IMR-90 (cell line): ENCODE measurements around the gene DZANK1. TPM values are rescaled to one million over a fixed set of nuclear protein-coding genes. Genes with fewer than 3 reads are reported as not detected.

Source experiments
- ATAC-seq: fragments of 200-7000 bp; cut with Tn5 transposase; 2 replicates; pipeline ENCODE4 v1.9.1; 2020; ENCODE audit warnings: low read depth, mild to moderate bottlenecking, moderate library complexity
- BruUV-seq: library from RNA; stranded (reverse); fragments of 400-500 nt; replicated peaks from 2 replicates; lab custom pipeline; 2021; lab: Mats Ljungman, UMichigan
- CTCF ChIA-PET: fragments of 300-600 bp; formaldehyde crosslinking; extraction: SDS; loops from one replicate; lab custom pipeline; 2021; ENCODE audit warnings: antibody characterized with exemption; lab: Yijun Ruan, JAX
- POLR2A ChIA-PET: fragments of 300-600 bp; sonication (Branson Sonifier 250); formaldehyde crosslinking; loops from one replicate; lab custom pipeline; 2022; ENCODE audit warnings: antibody characterized with exemption; ENCODE audit not compliant: unreplicated experiment; lab: Charles Lee
- DNase-seq: peaks from one replicate; pipeline ENCODE4 v3.0.0; 2013
- H2AFZ ChIP-seq: replicated peaks from 2 replicates; pipeline ENCODE3; 2013; ENCODE audit warnings: low read length, mild to moderate bottlenecking; ENCODE audit not compliant: poor library complexity
- H2AK5ac ChIP-seq: 2 replicates; pipeline ENCODE4 v1.6.1; 2013; ENCODE audit warnings: low read depth, low read length, inconsistent platforms
- H2AK9ac ChIP-seq: replicated peaks from 2 replicates; pipeline ENCODE3; 2013; ENCODE audit warnings: mild to moderate bottlenecking, low read depth, low read length, moderate library complexity; ENCODE audit not compliant: poor library complexity
- H2BK120ac ChIP-seq: 2 replicates; pipeline ENCODE4 v1.6.1; 2013; ENCODE audit warnings: low read depth, low read length, inconsistent platforms
- H2BK15ac ChIP-seq: 3 replicates; pipeline ENCODE4 v1.6.1; 2013; ENCODE audit warnings: low read depth, low read length, inconsistent platforms
- H2BK20ac ChIP-seq: 2 replicates; pipeline ENCODE4 v1.6.1; 2013; ENCODE audit warnings: low read depth, mild to moderate bottlenecking, inconsistent platforms, low read length, moderate library complexity
- H2BK5ac ChIP-seq: 2 replicates; pipeline ENCODE4 v1.6.1; 2013; ENCODE audit warnings: mild to moderate bottlenecking, low read depth, low read length, inconsistent platforms; ENCODE audit not compliant: poor library complexity, severe bottlenecking
- H3K14ac ChIP-seq: replicated peaks from 2 replicates; pipeline ENCODE4 v1.6.1; 2013; ENCODE audit warnings: low read depth, low read length, inconsistent platforms
- H3K18ac ChIP-seq: 2 replicates; pipeline ENCODE4 v1.6.1; 2013; ENCODE audit warnings: low read depth, low read length, control low read depth
- H3K23ac ChIP-seq: 2 replicates; pipeline ENCODE4 v1.6.1; 2013; ENCODE audit warnings: low read depth, low read length, inconsistent platforms
- H3K27ac ChIP-seq: 2 replicates; pipeline ENCODE4 v1.5.1; 2013; ENCODE audit warnings: mild to moderate bottlenecking, control low read depth, low read length; ENCODE audit not compliant: insufficient read depth
- H3K27me3 ChIP-seq: 2 replicates; pipeline ENCODE4 v1.6.1; 2013; ENCODE audit warnings: low read length; ENCODE audit not compliant: control insufficient read depth, insufficient read depth
- H3K36me3 ChIP-seq: 2 replicates; pipeline ENCODE4 v1.6.1; 2013; ENCODE audit warnings: low read length, mixed read lengths; ENCODE audit not compliant: control insufficient read depth, insufficient read depth
- H3K4ac ChIP-seq: 2 replicates; pipeline ENCODE4 v1.6.1; 2013; ENCODE audit warnings: low read depth, low read length, inconsistent platforms
- H3K4me1 ChIP-seq: 2 replicates; pipeline ENCODE4 v1.6.1; 2013; ENCODE audit warnings: low read length, mixed read lengths; ENCODE audit not compliant: control insufficient read depth, insufficient read depth
- H3K4me2 ChIP-seq: 2 replicates; pipeline ENCODE4 v1.6.1; 2013; ENCODE audit warnings: low read depth, mild to moderate bottlenecking, control low read depth, low read length, moderate library complexity
- H3K4me3 ChIP-seq: 2 replicates; pipeline ENCODE4 v1.5.1; 2013; ENCODE audit warnings: low read depth, mild to moderate bottlenecking, control low read depth, low read length, moderate library complexity; ENCODE audit not compliant: insufficient read depth
- H3K56ac ChIP-seq: 2 replicates; pipeline ENCODE4 v1.6.1; 2013; ENCODE audit warnings: low read length, inconsistent platforms; ENCODE audit not compliant: insufficient read depth; ENCODE audit errors: extremely low read depth
- H3K79me1 ChIP-seq, 2 experiments: 2 replicates each; pipeline ENCODE4 v1.6.1; 2013; ENCODE audit warnings: low read length in 2 of 2, inconsistent platforms in 1 of 2, low read depth in 1 of 2
- H3K9ac ChIP-seq: 2 replicates; pipeline ENCODE4 v1.6.1; 2013; ENCODE audit warnings: low read depth, low read length, control low read depth
- H3K9me1 ChIP-seq: 2 replicates; pipeline ENCODE4 v1.6.1; 2013; ENCODE audit warnings: low read length, inconsistent platforms; ENCODE audit not compliant: insufficient read depth
- H3K9me3 ChIP-seq: 2 replicates; pipeline ENCODE4 v1.6.1; 2013; ENCODE audit warnings: low read length; ENCODE audit not compliant: control insufficient read depth, insufficient read depth
- H4K20me1 ChIP-seq: 2 replicates; pipeline ENCODE4 v1.6.1; 2013; ENCODE audit warnings: low read length, inconsistent platforms; ENCODE audit not compliant: insufficient read depth
- H4K5ac ChIP-seq: 2 replicates; pipeline ENCODE4 v1.6.1; 2013; ENCODE audit warnings: mild to moderate bottlenecking, low read depth, low read length, control low read depth
- H4K8ac ChIP-seq, 2 experiments: 2 replicates each; pipeline ENCODE4 v1.6.1; 2013; ENCODE audit warnings: low read depth in 2 of 2, low read length in 2 of 2, control low read depth in 1 of 2, inconsistent platforms in 1 of 2
- H4K91ac ChIP-seq: 2 replicates; pipeline ENCODE4 v1.6.1; 2013; ENCODE audit warnings: low read depth, low read length, inconsistent platforms; ENCODE audit not compliant: insufficient read depth
- BHLHE40 ChIP-seq: fragments of 150-350 bp; IDR thresholded peaks from 2 replicates; pipeline ENCODE4 v1.6.1; 2016; ENCODE audit warnings: mild to moderate bottlenecking, low read depth, low read length
- CEBPB ChIP-seq: IDR thresholded peaks from 2 replicates; pipeline ENCODE4 v1.6.1; 2012; ENCODE audit warnings: low read depth, low read length, improper control_type of control experiment
- CHD1 ChIP-seq: IDR thresholded peaks from 2 replicates; pipeline ENCODE4 v1.6.1; 2012; ENCODE audit warnings: low read depth, low read length, improper control_type of control experiment
- FOS ChIP-seq: fragments of 150-350 bp; IDR thresholded peaks from 2 replicates; pipeline ENCODE4 v1.6.1; 2016; ENCODE audit warnings: low read depth, low read length
- MAZ ChIP-seq: IDR thresholded peaks from 2 replicates; pipeline ENCODE4 v1.6.1; 2012; ENCODE audit warnings: low read depth, mild to moderate bottlenecking, low read length, improper control_type of control experiment, moderate library complexity, borderline replicate concordance
- MXI1 ChIP-seq: IDR thresholded peaks from 2 replicates; pipeline ENCODE4 v1.6.1; 2012; ENCODE audit warnings: low read depth, mild to moderate bottlenecking, low read length, moderate library complexity, borderline replicate concordance
- NFE2L2 ChIP-seq: fragments of 150-350 bp; IDR thresholded peaks from 2 replicates; pipeline ENCODE4 v1.6.1; 2016; ENCODE audit warnings: low read depth, mild to moderate bottlenecking, low read length
- POLR2A ChIP-seq: IDR thresholded peaks from 2 replicates; pipeline ENCODE4 v1.6.1; 2012; ENCODE audit warnings: mild to moderate bottlenecking, low read depth, low read length
- RAD21 ChIP-seq: IDR thresholded peaks from 2 replicates; pipeline ENCODE4 v1.6.1; 2012; ENCODE audit warnings: low read length, improper control_type of control experiment
- RCOR1 ChIP-seq: IDR thresholded peaks from 2 replicates; pipeline ENCODE4 v1.6.1; 2012; ENCODE audit warnings: mild to moderate bottlenecking, low read length, improper control_type of control experiment; ENCODE audit not compliant: insufficient replicate concordance
- RFX5 ChIP-seq: IDR thresholded peaks from 2 replicates; pipeline ENCODE4 v1.8.0; 2012; ENCODE audit warnings: low read depth, mild to moderate bottlenecking, low read length, moderate library complexity
- SMC3 ChIP-seq: fragments of 150-350 bp; IDR thresholded peaks from 2 replicates; pipeline ENCODE4 v1.6.1; 2016; ENCODE audit warnings: low read depth, mild to moderate bottlenecking, antibody characterized with exemption, low read length, moderate library complexity
- WGBS, 2 experiments: methylation state at CpG; one replicate each; pipeline versions ENCODE4 v1.1.5 to v1.1.7; 2013; ENCODE audit warnings: missing lambda C conversion rate in 2 of 2; ENCODE audit not compliant: insufficient read length in 1 of 2; ENCODE audit errors: extremely low coverage in 2 of 2; 5-methylcytosine and 5-hydroxymethylcytosine counted together
- dilution Hi-C: fragments of 300-500 bp; cut with HindIII; formaldehyde crosslinking; loops from one replicate; pipeline ENCODE4 v1.14.3; 2018; ENCODE audit warnings: low sequenced_read_pairs; ENCODE audit not compliant: unreplicated experiment
- in situ Hi-C: fragments of 300-500 bp; cut with MboI; formaldehyde crosslinking; loops from 3 replicates; pipeline ENCODE4 v1.14.3; 2019; ENCODE audit warnings: low sequenced_read_pairs, inconsistent platforms, mixed read lengths
- intact Hi-C: fragments of 100-400 bp; cut with micrococcal nuclease; formaldehyde crosslinking; loops from 2 replicates; pipeline ENCODE4 v1.10.0; 2022
- polyA plus RNA-seq, 3 experiments: library from polyadenylated mRNA; depleted of rRNA; stranded (reverse); fragments of >200 nt; gene quantifications; 2 replicates each; pipeline ENCODE4 v1.2.3, GENCODE V29; 2012; ENCODE audit warnings: low replicate concordance in 1 of 3
- total RNA-seq: library from RNA; depleted of rRNA; stranded (reverse); fragments of >200 nt; gene quantifications from 2 replicates; pipeline ENCODE4 v1.2.3, GENCODE V29; 2012
- TF ChIP-seq, protein P1 (sequence below): fragments of 150-350 bp; IDR thresholded peaks from 2 replicates; pipeline ENCODE4 v1.6.1; 2016; ENCODE audit warnings: low read depth, mild to moderate bottlenecking, low read length, moderate library complexity, borderline replicate concordance
- TF ChIP-seq, protein P2 (sequence below): fragments of 150-350 bp; IDR thresholded peaks from 2 replicates; pipeline ENCODE4 v1.6.1; 2017; ENCODE audit warnings: mild to moderate bottlenecking, antibody characterized with exemption, low read length, low read depth
- TF ChIP-seq, protein P3 (sequence below): conservative IDR thresholded peaks from 2 replicates; pipeline ENCODE4 v1.5.1; 2012; ENCODE audit warnings: mild to moderate bottlenecking, low read depth, low read length, improper control_type of control experiment

Gene DZANK1
- total and polyA plus RNA-seq, 2 of the 4 experiments (the other 2 are of a cell fraction), result 0.54 to 1.1 TPM

DNA sequence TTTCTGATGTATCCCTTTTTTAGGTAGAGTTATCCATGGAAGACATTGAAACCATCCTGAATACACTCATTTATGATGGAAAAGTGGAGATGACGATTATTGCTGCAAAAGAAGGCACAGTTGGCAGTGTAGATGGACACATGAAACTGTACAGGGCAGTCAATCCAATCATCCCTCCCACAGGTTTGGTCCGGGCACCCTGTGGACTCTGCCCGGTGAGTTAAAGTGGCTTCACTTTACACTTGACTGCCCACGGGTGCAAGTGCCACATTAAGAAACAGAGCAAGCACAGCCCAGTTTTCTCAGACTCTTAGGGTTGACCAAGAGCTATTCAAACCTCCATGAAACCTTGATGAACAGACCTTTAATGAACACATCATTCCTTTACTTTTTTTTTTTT, 14.8 kb upstream of the DZANK1 start:
- no peak overlapping the region for H2BK120ac ChIP-seq
- DNase-seq (no peak), ATAC-seq (no peak)
- H3K27me3 ChIP-seq, result no peaks in the 10 kb centered on the region
- H3K9ac ChIP-seq, result no peak overlapping the region
- H3K9me3 ChIP-seq, result no peaks in the 10 kb centered on the region
- H2AK9ac ChIP-seq, result no peak overlapping the region
- H4K5ac ChIP-seq, result no peak overlapping the region
- H2AK5ac ChIP-seq, result no peak overlapping the region
- H3K27ac ChIP-seq, result no peak overlapping the region
- dilution Hi-C loops, result no loop called here
- H3K4me1 ChIP-seq, result no peaks in the 10 kb centered on the region
- intact Hi-C loops, result no loop called here
- H3K4ac ChIP-seq, result no peak overlapping the region
- no peak overlapping the region for H4K91ac ChIP-seq
- H3K9me1 ChIP-seq, result no peaks in the 10 kb centered on the region
- no peaks in the 10 kb centered on the region for H3K79me1 ChIP-seq
- no peaks in the 10 kb centered on the region for H4K20me1 ChIP-seq
- in situ Hi-C loops, result no loop called here
- TF ChIP-seq CEBPB (no peak), FOS (no peak), RFX5 (no peak), RCOR1 (no peak), MXI1 (no peak), NFE2L2 (no peak), POLR2A (no peak), MAZ (no peak), CHD1 (no peak), RAD21 (no peak), BHLHE40 (no peak), SMC3 (no peak)
- TF ChIP-seq, protein P1, sequence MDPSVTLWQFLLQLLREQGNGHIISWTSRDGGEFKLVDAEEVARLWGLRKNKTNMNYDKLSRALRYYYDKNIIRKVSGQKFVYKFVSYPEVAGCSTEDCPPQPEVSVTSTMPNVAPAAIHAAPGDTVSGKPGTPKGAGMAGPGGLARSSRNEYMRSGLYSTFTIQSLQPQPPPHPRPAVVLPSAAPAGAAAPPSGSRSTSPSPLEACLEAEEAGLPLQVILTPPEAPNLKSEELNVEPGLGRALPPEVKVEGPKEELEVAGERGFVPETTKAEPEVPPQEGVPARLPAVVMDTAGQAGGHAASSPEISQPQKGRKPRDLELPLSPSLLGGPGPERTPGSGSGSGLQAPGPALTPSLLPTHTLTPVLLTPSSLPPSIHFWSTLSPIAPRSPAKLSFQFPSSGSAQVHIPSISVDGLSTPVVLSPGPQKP, result no peak
- TF ChIP-seq, protein P2, sequence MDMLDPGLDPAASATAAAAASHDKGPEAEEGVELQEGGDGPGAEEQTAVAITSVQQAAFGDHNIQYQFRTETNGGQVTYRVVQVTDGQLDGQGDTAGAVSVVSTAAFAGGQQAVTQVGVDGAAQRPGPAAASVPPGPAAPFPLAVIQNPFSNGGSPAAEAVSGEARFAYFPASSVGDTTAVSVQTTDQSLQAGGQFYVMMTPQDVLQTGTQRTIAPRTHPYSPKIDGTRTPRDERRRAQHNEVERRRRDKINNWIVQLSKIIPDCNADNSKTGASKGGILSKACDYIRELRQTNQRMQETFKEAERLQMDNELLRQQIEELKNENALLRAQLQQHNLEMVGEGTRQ, result no peak
- TF ChIP-seq, protein P3, sequence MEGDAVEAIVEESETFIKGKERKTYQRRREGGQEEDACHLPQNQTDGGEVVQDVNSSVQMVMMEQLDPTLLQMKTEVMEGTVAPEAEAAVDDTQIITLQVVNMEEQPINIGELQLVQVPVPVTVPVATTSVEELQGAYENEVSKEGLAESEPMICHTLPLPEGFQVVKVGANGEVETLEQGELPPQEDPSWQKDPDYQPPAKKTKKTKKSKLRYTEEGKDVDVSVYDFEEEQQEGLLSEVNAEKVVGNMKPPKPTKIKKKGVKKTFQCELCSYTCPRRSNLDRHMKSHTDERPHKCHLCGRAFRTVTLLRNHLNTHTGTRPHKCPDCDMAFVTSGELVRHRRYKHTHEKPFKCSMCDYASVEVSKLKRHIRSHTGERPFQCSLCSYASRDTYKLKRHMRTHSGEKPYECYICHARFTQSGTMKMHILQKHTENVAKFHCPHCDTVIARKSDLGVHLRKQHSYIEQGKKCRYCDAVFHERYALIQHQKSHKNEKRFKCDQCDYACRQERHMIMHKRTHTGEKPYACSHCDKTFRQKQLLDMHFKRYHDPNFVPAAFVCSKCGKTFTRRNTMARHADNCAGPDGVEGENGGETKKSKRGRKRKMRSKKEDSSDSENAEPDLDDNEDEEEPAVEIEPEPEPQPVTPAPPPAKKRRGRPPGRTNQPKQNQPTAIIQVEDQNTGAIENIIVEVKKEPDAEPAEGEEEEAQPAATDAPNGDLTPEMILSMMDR, result no peak
- H3K4me2 ChIP-seq, result no peak overlapping the region
- CTCF ChIA-PET, result no interaction called here
- peaks cover 13% of the 10 kb centered on the region for H3K36me3 ChIP-seq
- POLR2A ChIA-PET, result no interaction called here
- no peak overlapping the region for H3K18ac ChIP-seq
- H2BK15ac ChIP-seq, result no peak overlapping the region
- WGBS, 2 experiments, result no CpG with 5 or more reads among the region's 4 CpGs
- H3K23ac ChIP-seq, result no peak overlapping the region
- H2BK20ac ChIP-seq, result no peak overlapping the region
- no peak overlapping the region for H3K4me3 ChIP-seq
- H3K14ac ChIP-seq, result no peak overlapping the region
- no peak overlapping the region for H3K56ac ChIP-seq
- H4K8ac ChIP-seq, result no peak overlapping the region
- H2AFZ ChIP-seq, result no peak overlapping the region
- no peak overlapping the region for H2BK5ac ChIP-seq
- no TSS peak for BruUV-seq
